GM12892 (cell line): ENCODE measurements around the gene PKMYT1.
A peak's percentile ranks its signal among the peaks of the same experiment; 100 is the strongest.

ENCODE experiments used
- DNase-seq: peaks from one replicate; pipeline ENCODE4 v3.0.0; 2011; ENCODE audit not compliant: insufficient read length
- FAIRE-seq: peaks from 2 replicates; lab custom pipeline; 2011; peaks lifted over from hg19 to GRCh38; lab: Jason Lieb, UNC
- POLR2A ChIP-seq: IDR thresholded peaks from 2 replicates; pipeline ENCODE4 v1.6.1; 2011; ENCODE audit warnings: low read depth, low read length, control low read depth
- POLR2AphosphoS5 ChIP-seq: IDR thresholded peaks from 2 replicates; pipeline ENCODE4 v1.6.1; 2011; ENCODE audit warnings: low read depth, low read length, control low read depth
- TAF1 ChIP-seq: IDR thresholded peaks from 2 replicates; pipeline ENCODE4 v1.6.1; 2011; ENCODE audit warnings: low read depth, mild to moderate bottlenecking, control low read depth, low read length, borderline replicate concordance

Gene PKMYT1

DNA sequence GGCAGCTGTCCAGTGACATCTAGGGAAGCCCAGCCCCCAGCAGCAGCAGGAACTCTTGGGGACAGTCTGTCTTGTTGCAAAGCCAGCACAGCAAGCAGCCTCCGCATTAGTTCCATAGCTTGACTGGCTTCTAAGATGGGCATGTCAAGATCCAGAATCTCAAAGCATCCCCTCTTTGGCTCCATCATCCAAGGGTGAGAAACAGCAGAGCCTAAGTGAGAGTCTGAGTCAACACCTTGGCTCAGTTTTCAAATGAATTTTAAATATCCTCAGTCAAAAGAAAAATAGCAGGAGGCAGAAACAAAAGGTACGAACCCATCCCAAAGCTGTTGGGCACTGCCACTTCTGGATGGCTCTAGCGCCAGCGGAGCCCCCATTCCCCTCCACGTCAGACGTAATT is 34.7 kb upstream of the PKMYT1 start:
- FAIRE-seq (no peak), DNase-seq (no peak)
- no peak for TF ChIP-seq POLR2A
- no peak for TF ChIP-seq POLR2AphosphoS5

DNA sequence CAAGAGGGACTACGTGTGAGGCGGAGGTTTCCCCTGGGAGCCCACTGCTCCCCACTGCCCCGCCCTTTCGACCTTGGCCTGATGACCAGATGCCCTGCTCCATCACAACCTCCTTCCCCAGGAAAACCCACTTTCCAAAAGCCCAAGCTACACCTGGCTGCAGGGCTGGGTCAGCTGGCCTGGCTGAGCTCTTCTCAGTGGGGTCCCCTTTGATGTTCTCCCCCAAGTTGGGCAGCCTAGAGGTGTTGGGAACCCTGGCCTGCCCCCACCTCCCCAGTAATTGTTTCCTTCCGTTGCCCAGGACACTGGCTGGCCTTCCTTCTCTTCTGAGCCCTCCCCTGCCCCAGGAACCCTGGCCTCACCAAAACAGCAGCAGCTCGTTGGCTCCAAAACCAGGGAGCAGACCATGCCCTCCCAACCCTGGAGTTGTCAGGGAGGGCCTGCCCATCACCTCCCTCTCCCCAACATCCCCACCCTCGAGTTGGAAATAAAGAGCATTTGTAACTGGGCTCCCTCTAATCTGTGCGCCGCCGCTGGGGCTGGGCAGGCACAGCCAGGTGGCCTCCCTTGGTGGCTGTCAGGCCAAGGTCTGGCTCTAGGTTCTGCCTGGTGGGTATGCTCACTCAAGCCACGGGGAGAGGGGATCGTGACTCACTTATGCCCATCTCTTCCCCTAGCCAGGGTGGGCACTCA is 33.9 kb upstream of the PKMYT1 start:
- DNase-seq, result no peak

DNA sequence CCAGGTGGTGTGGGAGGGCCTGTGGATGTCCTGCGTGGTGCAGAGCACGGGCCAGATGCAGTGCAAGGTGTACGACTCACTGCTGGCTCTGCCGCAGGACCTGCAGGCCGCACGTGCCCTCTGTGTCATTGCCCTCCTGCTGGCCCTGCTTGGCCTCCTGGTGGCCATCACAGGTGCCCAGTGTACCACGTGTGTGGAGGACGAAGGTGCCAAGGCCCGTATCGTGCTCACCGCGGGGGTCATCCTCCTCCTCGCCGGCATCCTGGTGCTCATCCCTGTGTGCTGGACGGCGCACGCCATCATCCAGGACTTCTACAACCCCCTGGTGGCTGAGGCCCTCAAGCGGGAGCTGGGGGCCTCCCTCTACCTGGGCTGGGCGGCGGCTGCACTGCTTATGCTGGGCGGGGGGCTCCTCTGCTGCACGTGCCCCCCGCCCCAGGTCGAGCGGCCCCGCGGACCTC is 33.3 kb upstream of the PKMYT1 start:
- FAIRE-seq (no peak), DNase-seq (no peak)
- TF ChIP-seq POLR2A (no peak), POLR2AphosphoS5 (no peak), TAF1 (no peak)

More for the DNA sequence above, 33.9 kb upstream of the PKMYT1 start:
- no peak for FAIRE-seq
- no peak for TF ChIP-seq POLR2A
- TF ChIP-seq TAF1, result no peak
- no peak for TF ChIP-seq POLR2AphosphoS5

DNA sequence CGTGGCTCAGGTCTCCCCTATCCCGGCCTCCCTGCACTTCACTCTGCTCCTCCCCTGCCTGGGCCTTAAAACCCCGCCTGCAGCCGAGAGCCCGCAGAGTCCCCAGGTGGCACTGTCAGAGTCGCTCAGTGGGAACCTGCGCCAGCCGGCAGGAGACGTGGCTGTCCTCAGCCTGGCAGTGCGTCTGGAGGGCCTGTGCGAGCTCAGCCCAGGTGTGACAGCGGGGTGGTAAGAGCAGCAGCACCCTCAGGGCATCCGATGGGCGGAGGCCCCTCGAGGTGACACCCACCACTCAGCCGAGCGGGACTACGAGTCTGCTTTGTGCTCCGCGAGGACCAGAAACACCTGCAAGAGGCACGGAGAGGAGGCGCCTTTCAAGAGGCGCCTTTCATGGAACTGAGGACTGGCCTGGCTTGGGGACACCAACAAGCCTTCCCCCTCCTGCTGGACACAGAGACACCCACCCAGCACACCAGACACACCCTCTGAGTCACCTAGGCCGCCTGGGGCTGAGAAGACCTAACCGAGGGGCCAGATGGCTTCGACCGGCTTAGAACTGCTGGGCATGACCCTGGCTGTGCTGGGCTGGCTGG is 32.7 kb upstream of the PKMYT1 start, which contains the start of gene CLDN9:
Gene CLDN9, plus strand, starts transcription at position 96 of the 593 bp plus-strand sequence. Its CDS starts 440 bp downstream, at position 536.
- FAIRE-seq (no peak), DNase-seq (no peak)
- TF ChIP-seq POLR2AphosphoS5, result no peak
- TF ChIP-seq TAF1, result no peak

DNA sequence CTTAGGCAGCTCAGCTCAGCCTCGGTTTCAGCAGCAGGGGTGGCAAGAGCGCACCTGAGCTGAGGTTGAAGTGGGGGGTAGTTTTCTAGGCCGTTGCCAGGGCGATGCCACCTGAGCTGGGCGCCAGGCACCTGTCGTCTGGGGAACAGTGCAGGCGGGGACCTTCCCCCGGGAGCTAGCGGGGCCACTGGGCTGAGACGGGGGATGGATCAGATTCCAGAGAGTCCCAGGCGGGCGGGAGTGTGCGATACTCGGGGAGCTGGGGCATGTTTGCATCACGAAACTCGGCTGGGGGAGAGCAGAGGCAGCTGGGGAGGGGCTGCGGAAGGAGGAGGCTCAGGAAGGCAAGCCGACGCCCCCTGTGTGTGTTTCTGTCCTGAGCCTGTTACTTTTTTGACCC is 32.0 kb upstream of the PKMYT1 start:
- no peak for FAIRE-seq
- DNase-seq, result no peak

DNA sequence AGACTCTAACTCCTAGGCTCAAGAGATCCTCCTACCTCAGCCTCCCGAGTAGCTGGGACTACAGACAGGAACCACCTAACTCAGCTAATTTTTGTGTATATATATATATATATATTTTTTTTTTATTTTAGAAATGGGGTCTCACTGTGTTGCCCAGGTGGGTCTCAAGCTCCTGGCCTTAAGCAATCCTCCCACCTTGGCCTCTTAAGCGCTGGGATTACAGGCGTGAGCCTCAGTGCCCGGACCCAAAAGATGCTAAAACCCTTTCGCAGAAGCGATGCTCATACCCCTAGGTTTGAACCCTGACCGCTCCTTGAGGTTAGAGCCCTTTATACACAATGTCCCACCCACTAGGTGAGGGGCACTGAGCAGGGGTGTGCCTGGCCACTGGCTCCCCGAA is 30.3 kb upstream of the PKMYT1 start:
- no peak for TF ChIP-seq POLR2AphosphoS5
- TF ChIP-seq POLR2A, result no peak
- no peak for TF ChIP-seq TAF1
- DNase-seq, result no peak
- no peak for FAIRE-seq

More for the DNA sequence above, 32.0 kb upstream of the PKMYT1 start:
- TF ChIP-seq TAF1, result no peak
- no peak for TF ChIP-seq POLR2A
- TF ChIP-seq POLR2AphosphoS5, result no peak

DNA sequence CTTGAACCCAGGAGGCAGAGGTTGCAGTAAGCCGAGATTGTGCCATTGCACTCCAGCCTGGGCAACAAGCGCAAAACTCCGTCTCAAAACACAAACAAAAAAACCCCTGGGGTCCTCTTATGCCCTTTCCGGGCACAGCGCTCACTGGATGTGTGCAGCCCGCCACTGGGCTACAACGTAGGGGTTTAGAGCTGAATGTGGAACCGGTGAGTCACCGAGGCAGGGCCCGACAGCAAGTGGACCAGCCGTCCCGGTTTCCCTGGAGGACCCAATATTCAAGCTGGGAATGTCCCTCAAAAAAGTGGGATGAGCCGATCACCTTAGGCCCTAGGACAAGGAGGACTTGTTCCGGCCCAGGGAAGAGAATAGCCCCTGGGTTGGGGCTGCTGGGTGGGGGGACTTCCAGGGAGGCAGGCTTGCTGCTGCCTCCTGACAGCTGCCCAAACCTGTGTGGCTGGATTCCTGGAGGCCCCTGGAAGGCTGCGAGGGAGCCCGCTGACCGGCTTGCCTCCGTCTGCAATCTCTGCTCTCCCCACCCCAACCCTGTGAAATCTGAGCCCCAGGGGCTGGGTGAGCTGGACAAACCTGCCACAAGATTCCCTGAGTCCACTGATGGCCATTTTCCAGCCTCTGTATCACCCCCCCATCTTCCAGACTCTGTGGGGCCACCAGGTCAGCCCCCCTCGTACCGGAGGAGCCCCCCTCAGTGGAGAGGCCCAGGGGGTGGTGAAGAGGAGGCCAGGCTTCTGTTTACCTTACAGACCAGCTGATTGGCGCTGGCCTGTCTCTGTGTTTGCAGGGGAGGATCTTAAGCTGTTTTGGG is 29.5 kb upstream of the PKMYT1 start:
- DNase-seq, result no peak
- TF ChIP-seq POLR2AphosphoS5 (no peak), TAF1 (no peak), POLR2A (no peak)
- FAIRE-seq, result no peak

DNA sequence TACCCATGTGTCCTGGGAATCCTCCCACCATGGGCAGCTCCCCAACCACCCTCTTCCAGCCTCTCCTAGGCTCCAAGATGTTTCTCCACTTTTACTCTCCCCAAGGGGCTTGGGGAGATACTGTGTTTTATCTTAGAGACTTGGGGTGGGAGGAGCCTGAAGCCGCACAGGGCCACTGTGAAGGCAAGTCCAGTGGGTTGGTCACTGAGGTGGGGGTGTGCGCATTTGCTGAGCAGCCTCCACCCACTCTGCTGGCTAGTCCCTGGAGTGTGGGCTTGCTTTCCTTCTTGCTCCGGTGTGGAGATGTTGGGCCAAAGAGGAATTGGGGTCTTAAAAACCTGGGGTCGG is 28.4 kb upstream of the PKMYT1 start:
- no peak for FAIRE-seq
- DNase-seq, result no peak
- no peak for TF ChIP-seq POLR2AphosphoS5
- TF ChIP-seq POLR2A, result no peak
- no peak for TF ChIP-seq TAF1

DNA sequence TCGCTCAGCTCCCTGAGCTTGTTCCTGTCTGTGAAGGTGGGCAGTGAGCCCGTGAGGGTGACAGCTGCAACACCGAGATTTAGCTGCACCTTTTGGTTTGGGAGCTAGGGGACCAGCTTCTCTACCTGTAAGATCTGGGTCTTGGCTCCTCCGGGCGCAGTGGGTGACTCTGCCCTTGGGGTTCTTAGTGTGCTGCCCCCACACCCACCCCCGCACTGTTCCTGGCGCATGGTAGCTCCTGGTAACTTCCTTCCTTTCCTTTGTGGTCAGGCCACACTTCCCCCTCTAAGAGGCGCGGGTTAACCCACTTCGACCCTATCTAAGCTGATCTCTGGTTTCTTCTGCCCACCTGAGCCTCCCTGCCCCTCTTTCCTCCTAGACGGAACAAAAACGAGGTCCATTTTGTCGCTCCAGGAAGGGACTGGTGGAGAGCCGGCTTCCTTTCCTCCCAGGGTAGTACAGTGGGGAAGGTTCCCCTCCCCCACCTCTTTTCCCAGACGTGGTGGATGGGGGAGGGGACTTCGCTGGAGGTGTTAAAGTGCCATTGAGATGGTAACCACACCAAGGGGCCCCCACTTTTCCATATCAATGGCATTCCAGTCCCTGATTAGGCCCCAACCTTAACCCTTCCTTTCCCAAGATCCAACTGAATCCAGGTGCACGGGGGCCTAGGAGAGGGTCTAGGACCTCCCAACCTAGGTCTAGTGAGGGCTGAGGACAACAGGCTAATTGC is 27.9 kb upstream of the PKMYT1 start:
- TF ChIP-seq POLR2A (no peak), TAF1 (no peak), POLR2AphosphoS5 (no peak)
- DNase-seq (no peak), FAIRE-seq (no peak)

DNA sequence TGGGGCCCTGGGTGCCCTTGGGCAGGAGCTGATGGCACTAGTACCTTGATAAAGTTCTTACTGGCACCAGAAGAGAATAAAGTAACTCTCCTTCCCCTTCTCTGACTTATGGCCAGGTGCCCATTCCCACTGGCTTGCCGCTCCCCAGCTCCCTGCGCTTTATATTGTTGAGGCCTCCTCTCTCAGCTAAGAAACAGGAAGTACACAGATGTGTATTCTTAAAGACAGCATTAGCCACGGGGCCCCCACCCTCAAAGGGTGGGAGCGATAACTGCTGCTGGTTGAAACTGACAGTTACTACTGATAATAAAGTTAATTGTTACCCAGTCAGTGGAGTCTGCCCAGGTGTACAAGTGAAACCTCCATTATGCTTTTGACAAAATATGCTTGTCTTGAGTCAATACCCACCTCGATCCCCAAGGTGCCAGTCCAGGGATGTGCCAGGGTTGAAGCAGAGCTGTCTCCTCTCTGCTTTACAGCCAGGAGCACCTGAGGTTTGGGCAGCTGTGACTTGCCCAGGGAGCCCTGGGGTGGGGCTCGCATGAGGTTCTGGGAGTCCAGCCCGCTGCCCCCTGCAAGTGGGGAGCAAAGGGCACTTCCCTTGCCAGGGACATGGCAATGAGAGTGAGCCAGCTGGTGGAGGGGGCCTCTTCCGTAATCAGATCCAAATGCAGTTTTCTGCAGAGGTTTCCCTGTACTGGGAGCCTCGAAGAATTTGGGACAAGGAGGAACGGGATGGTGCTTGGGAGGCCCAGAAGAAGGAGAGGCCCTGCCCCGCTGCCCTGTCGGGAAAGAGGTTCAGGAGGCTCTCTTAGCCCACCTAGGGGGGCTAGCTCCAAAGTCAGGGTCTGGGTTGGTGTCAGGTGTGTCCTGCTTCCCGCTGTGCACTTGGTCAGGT is 27.1 kb upstream of the PKMYT1 start:
- TF ChIP-seq TAF1 (no peak), POLR2AphosphoS5 (no peak), POLR2A (no peak)
- DNase-seq (no peak), FAIRE-seq (peak; percentile 50)
